GM19193 (cell line): ENCODE data around the gene ZNF710.

Experiments
- POLR2A ChIP-seq: IDR thresholded peaks from 4 replicates; pipeline ENCODE4 v1.6.1; 2011; ENCODE audit not compliant: insufficient read depth, insufficient read length; ENCODE audit errors: extremely low read depth

ZNF710 gene

DNA sequence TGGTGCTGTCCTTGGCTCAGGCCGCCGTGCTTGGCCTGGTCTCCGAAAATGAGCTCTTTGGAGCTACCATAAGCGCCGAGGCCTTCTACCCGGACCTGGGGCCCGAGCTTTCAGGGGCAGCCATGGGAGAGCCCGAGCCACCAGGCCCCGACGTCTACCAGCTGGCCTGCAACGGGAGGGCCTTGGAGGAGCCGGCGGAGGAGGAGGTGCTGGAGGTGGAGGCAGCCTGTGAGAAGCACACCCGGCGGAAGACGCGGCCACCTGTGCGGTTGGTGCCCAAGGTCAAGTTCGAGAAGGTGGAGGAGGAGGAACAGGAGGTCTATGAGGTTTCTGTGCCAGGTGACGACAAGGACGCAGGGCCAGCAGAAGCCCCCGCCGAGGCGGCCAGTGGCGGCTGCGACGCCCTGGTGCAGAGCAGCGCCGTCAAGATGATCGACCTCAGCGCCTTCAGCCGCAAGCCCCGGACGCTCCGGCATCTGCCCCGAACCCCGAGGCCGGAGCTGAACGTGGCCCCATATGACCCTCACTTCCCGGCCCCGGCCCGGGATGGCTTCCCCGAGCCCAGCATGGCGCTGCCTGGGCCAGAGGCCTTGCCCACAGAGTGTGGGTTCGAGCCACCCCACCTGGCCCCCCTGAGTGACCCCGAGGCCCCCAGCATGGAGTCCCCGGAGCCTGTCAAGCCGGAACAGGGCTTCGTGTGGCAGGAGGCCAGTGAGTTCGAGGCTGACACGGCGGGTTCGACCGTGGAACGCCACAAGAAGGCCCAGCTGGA lies 66.2 kb downstream of the ZNF710 start:
- no peak for TF ChIP-seq POLR2A

GRCh38 chr15:90067953-90068606 lies 67.0 kb downstream of the ZNF710 start:
- no peak for TF ChIP-seq POLR2A

- TF ChIP-seq POLR2A: no peak
Observed at GRCh38 chr15:90071220-90071807, 70.2 kb downstream of the ZNF710 start.

DNA sequence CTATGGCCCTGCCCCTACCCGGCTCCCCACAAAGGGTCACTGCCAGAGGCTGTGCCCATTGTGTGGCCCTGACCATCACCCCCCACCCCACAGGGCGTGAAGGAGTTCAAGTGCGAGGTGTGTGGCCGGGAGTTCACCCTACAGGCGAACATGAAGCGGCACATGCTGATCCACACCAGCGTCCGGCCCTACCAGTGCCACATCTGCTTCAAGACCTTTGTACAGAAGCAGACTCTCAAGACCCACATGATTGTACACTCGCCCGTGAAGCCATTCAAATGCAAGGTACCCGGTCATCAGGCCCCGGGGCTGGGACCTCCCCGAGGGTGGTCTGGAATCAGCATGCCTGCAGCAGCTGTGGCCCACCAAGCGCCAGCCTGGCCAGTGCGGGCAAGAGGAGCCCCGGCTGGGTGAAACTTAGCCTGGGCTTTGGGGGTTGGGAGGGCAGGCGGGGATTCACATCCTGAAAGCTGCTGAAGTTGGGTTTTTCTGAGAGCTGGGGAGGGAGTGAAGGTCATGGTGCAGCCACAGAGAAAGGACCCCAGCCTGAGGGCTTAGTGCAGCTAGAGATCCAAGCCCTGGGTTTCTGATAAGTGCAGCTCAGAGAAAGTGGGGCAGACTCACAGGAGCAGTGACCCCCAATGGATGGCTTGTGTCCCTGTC lies 72.0 kb downstream of the ZNF710 start:
- no peak for TF ChIP-seq POLR2A

DNA sequence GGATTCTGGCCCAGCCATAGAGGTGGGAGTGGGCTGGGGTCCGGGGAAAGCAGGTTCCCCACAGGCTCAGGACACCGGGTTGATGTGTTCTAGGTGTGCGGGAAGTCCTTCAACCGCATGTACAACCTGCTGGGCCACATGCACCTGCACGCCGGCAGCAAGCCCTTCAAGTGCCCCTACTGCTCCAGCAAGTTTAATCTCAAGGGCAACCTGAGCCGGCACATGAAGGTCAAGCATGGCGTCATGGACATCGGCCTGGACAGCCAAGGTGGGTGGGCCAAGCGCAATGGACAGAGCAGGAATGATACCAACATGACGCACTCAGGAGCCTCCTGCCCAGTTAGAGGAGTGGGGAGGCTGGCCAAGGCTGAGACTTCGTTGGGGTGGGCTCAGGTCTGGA lies 72.9 kb downstream of the ZNF710 start:
- TF ChIP-seq POLR2A: no peak

DNA sequence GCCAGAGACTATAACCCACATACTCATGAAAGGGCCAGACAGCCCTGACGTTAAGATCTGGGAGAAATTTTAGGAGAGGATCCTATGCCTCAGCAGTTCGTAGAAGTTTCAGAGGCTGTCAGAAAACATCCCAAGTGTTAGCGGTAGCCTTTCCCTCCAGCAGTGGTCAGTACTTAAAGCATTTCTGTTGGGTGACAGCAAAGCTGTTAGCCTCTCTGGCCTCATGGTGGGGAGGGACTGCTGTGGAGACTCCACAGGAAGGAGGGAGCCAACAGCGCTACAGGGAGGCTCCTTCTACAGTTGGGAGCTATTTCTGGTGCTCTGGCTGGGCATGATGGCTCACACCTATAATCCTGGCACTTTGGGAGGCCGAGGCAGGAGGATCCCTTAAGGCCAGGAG lies 73.8 kb downstream of the ZNF710 start:
- no peak for TF ChIP-seq POLR2A

GRCh38 chr15:90075420-90076289 lies 74.5 kb downstream of the ZNF710 start:
- TF ChIP-seq POLR2A: no peak

- no peak for TF ChIP-seq POLR2A
Observed at GRCh38 chr15:90076716-90077115, 75.6 kb downstream of the ZNF710 start.

DNA sequence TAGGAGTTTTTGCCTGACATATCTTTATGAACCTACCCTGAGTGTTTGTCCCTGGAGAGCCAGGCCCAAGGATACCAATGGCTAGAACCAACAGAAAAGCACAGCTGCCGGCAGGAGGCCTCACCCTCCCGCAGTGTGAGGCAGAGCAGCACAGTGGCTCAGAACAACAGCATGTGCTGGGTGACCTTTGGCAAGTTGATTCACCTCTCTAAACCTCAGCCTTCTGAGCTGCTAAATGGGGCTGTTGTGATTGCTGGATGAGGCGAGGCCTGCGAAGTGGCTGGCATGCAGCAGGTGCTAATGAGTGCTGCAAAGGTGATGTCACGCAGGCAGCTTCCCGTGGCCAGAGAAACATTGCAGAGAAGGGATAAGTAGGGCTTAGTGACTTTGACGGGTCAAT lies 77.8 kb downstream of the ZNF710 start:
- TF ChIP-seq POLR2A: no peak

DNA sequence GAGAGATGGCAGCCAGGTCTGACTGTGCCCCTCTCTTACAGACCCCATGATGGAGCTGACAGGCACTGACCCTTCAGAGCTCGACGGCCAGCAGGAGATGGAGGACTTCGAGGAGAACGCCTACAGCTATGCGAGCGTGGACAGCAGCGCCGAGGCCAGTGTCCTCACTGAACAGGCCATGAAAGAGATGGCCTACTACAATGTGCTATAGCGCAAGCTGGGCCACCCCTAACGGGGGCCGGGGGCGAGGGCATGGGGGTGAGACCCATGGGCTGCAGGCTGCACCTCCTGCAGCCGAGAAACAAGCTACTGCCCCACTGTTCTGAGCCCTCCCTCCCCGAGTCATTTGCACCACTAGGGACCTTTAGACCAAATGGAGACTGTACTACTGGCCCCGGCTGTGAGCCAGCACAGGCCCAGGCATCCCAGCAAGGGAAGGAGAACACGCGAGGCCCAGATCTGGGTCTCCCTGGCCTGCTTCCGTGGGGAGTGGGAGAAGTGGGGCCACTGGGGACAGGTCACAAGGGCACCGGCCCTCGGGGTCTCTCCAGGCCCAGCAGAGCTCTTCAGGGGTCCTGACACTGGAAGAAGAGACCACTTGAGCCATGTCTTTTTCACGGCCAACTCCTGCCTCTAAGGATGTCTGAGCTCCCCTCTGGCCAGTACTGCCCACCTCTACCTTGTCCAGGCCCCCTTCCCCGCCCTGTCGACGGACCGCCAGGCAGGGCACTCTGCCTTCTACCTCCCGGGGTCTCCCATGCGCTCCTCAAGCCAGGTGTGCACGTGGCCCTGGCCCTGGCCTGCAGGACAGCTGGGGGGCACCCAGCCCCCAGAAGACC lies 78.7 kb downstream of the ZNF710 start:
- TF ChIP-seq POLR2A: no peak

DNA sequence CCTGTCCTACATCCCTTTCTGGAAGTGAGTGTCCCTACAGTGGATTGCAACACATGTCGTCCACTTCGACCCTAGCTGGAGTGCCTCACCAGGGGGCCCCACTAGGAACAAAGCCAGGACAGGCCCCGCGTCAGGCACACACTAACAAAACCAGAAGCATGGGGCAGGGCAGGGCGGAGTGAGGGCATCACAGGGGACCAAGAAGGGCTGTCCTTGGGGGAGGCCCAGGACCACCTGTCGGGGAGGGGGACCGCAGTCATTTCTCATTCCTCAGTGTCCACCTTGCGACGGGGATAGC lies 79.3 kb downstream of the ZNF710 start:
- no peak for TF ChIP-seq POLR2A

DNA sequence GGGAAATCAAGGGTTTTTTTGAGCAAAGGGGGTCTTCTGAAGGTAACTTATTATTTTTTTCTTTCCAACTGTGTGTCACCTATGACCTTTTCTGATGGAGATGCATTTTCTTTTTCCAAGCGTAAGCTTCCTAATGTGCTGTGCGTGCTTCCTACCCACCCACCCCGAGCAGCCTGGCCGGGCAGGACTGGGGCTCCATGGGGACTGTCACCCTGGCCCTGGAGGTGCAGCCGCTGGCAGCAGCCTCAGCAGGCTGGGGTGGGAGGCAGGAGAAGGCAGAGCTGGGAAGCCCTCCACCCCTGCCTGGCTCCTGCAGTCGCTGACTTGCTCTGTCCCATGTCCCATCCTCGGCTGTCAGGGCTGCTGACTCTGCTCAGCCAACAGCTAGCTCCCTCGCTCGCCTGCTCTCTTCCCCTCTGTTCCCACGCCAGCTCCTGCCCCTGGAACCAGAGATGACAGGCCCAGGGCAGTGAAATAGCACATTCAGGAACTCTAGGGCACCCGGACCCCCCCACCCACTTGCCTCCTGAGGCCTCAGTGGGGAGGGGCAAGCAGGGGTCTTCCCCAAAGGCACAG lies 79.8 kb downstream of the ZNF710 start:
- TF ChIP-seq POLR2A: no peak

GRCh38 chr15:90082140-90082715 lies 81.1 kb downstream of the ZNF710 start:
- no peak for TF ChIP-seq POLR2A
